HTR-8/SVneo (cell line): ENCODE measurements around the gene TNIK.
"Not testable (repeated sequence)": the region's sequence is repeated elsewhere in the genome, so short reads cannot be mapped to it uniquely, and the experiment has no call there.

Experiments used
- DNase-seq: peaks from one replicate; pipeline ENCODE4 v3.0.0; 2011; ENCODE audit warnings: low spot score, mixed read lengths; ENCODE audit not compliant: insufficient read length
- FAIRE-seq: peaks from 2 replicates; lab custom pipeline; 2011; peaks lifted over from hg19 to GRCh38; lab: Jason Lieb, UNC

The TNIK gene

DNA sequence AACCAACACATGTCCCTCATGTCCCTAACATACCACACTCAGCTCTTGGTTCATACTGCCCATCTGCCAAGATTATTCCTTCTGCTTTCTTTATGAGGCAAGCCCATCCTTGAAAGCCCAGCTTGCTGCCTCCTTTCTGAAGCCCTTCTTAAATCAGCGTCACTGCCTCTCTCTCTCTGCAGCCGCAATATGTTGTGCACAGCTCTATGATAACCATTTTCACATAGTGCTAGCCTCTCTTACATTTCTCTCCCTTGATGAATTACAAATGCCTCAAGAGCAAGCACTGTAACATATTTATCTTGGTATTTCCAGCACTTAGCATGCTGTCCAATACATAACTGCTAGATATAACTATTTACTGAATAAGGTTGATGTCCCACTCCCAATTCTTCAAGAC lies 86.5 kb downstream of the TNIK start:
- DNase-seq (no peak), FAIRE-seq (no peak)

- FAIRE-seq (no peak), DNase-seq (no peak)
Observed at GRCh38 chr3:171372694-171373093, 87.5 kb downstream of the TNIK start.

DNA sequence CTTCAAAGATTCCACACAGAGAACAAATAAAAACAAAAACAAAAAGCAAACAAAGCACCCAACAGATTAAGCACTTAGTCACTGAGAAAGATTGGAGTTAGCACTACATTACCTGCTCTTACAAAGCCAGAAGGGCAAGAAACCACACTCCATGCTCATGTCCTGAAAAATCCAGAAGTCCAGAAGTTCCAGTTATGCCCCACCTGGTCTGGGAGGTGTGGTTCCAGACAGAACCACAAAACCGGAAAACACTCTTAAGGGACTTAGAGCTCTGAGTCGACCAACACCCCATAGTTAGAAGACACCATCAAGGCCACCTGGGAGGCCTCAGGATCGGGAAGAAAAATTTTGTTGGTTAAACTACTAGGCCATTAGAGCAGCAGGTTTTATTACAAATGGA lies 88.9 kb downstream of the TNIK start:
- DNase-seq: no peak
- no peak for FAIRE-seq

DNA sequence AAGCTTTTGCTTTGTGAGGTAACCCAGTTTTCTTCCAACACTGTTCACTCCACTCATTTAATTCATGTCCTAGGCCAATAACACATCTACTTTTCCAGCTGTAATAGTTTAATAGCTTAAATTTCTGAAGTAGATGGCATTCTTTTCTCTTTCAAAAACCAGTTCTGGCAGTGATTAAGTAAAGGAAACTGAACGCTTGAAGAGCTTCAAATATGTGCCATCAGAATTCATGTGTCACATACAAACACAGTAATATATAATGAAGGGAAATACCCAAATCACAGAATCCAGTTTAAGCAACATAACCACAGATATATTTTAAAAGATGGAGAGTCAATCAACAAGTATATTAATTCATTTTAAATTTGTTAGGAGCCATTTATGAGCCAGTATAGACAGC lies 91.0 kb downstream of the TNIK start:
- DNase-seq (no peak), FAIRE-seq (no peak)

DNA sequence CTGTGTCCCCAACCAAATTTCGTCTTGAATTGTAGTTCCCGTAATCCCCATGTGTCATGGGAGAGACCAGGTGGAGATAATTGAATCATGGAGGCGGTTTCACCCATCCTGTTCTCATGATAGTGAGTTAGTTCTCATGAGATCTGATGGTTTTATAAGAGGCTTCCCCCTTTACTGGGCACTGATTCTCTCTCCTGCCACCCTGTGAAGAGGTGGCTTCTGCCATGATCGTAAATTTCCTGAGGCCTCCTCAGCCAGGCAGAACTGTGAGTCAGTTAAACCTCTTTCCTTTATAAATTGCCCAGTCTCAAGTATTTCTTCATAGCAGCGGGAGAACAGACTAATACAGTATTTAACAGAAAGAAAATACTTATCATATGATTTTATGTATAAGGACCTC lies 93.5 kb downstream of the TNIK start:
- not testable (repeated sequence) for FAIRE-seq, DNase-seq

DNA sequence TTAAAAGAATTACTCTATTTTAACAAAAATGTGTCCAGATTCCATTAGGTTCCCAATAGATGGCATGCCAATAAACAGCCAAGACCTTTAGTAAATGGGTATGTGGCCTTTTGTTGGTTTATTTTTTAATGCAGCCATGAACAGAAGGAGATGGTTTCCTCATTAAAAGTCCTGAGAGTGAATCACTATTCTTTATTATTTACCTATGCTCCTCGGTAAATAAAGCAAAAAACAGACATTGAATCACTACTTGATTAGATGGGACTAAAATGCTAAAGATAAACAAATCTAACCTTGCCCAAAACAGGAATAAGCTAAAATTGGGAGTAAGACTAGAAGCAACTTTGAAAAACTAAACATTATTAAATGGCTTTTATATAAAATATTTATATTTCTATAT lies 94.2 kb downstream of the TNIK start:
- no peak for FAIRE-seq

DNA sequence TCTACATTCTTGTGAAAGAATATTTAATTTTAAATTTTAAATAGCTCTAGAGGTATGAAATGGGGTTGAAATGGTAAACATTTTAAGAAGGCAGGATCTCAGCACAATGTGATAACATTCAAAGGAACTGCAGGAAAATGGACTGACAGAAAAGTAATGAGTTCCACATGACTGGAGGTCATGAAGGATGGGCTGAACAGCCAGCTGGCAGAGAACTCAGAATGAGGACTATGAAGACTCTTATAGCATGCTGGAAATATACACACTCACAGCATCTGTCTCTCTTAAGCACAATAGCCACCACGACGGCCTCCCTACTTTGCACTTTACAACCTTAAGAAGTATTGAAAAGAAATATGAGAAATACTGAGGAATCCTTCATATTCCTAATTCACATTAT lies 94.7 kb downstream of the TNIK start:
- DNase-seq (no peak), FAIRE-seq (no peak)

More for the DNA sequence above, 94.2 kb downstream of the TNIK start:
- no peak for DNase-seq

DNA sequence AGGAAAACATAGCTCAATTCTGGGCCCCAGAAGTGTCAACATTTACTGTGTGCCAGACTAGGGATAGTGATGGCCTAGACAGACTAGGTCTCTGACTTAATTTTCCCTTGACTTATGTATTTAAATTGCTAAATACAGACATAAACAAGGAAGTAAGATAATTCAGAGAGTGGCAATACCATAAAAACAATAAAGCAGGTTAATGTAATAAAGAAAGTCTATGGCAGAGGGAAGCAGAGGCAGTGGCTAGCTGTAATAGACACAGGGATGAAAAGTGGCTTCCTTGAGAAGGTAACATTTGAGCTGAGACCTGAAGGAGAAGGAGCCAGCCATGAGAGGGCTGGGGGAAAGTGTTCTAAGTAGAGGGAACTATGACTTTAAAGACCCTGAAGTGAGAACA lies 95.7 kb downstream of the TNIK start:
- FAIRE-seq: no peak
- no peak for DNase-seq

DNA sequence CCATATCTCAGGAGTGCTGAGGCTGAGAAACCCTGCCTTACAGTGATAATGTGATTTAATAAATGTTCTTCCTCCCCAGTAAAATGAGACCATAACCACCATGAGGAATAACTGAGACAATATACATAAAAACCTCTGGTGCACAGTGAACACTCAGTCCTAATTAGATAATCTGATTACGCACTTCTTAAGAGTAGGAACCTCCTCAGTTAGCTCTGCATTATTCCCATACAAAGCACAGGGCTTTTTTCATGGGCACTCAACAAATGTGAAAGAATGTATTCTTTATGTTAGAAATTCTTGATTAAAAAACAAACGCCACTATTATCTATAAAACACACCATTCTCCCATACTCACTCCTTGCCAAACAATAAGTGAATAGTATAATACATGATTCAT lies 97.0 kb downstream of the TNIK start:
- FAIRE-seq: no peak
- DNase-seq: no peak

DNA sequence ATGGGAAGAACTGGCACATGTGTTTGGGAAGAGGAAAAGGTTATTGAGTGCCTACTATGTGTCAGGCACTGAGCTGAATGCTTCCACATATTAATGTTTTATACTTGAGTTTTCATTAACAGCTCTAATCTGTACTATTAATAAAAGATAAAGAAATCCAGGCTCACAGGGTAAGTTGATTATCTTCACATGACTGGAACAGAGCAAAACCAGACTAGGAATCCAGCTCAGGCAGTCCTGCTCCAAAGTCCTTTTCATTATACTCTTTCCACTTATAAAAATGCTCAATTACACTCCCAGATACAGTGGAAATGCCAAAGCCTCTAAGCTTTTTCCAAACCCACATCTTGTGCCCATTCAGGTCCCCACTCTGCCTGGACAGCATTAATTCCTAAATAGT lies 97.6 kb downstream of the TNIK start:
- no peak for DNase-seq
- FAIRE-seq: no peak

DNA sequence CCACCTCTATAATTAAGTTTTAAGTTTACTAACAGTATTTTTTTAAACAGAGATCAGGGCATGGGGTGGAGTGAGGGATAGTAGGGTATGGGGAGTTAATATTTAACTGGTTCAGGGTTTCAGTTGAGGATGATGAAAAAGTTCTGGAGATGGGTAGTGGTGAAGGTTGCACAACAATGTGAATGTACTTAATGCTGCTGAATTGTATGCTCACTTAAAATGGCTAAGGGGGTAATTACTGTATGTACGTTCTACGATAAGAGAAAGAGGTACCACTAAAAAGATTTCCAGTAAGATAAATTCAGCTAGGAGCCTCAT lies 101.4 kb downstream of the TNIK start:
- FAIRE-seq: no peak
- no peak for DNase-seq

DNA sequence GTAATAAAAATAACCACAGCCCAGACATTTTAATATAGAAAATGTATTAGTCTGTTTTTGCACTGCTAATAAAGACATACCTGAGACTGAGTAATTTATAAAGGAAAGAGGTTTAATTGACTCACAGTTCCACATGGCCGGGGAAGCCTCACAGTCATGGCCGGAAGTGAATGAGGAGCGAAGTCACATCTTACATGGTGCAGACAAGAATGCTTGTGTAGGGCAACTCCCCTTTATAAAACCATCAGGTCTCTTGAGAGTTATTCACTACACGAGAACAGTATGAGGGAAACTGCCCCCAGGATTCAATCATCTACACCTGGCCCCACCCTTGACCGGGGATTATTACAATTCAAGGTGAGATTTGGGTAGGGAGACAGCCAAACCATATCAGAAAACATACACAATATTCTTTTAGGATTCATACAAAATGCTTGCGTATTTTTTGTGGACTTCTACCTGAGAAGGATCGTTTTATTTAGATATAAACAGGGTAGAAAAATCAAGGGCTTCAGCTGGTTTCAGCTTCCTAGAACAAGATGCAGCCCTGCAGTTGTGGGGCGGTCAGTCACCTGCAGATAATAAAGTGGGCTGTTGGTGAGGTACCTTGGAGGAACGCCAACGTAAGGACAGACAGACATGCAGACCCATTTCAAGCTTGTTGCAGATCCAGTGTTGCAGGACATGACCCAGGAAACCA lies 101.9 kb downstream of the TNIK start:
- no peak for FAIRE-seq
- no peak for DNase-seq

DNA sequence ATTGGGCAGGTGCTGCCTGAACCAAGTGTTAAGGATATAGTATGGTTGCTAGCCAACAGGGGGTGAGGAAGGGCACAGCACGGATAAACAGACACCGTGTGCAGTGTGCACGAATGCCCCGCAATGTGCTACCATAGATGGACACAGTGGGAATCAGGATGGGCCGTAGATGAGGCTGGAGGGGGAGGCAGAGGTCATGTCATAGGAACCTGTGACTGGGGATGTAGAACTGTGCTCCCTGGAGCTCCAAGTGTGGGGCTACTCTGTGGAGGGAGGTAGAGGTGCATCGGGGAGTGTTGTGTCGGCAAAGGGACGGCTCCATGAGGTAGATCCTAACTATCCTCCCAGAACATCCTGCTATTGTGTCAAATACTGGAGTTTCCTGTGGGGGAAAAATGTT lies 102.5 kb downstream of the TNIK start:
- DNase-seq (no peak), FAIRE-seq (no peak)

GRCh38 chr3:171356251-171356650 lies 104.0 kb downstream of the TNIK start:
- no peak for FAIRE-seq

GRCh38 chr3:171354706-171355582 lies 105.3 kb downstream of the TNIK start:
- FAIRE-seq: no peak

More at GRCh38 chr3:171356251-171356650, 104.0 kb downstream of the TNIK start:
- DNase-seq: no peak

GRCh38 chr3:171354049-171354705 lies 106.0 kb downstream of the TNIK start:
- DNase-seq (no peak), FAIRE-seq (no peak)

More at GRCh38 chr3:171354706-171355582, 105.3 kb downstream of the TNIK start:
- DNase-seq: no peak

GRCh38 chr3:171353423-171353822 lies 106.8 kb downstream of the TNIK start:
- FAIRE-seq: no peak
- DNase-seq: no peak

DNA sequence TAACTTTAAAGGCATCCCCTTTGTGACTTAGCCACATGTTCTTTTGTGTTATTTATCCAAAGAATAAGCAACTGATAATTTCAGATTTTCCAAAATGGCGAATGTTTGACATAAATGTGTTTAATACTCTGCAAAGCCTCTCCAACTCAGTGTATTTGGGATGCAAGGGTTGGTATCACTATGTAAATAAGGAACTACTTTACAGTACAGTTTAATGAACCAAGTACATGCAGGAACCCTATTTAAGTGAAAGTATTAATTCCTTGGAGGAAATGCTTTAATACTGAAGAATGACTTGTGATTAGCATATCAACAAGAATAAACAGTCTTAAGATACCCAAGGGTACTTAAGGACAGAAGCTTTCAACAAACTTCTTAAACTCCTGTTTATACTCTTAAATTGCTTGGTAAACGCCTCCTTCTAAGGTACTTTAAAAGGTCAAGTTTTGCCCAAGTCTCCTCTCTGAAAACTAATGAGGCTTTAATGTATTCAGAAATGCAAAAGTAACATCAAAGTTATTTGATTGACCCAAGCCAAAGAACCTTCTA lies 107.7 kb downstream of the TNIK start:
- no peak for FAIRE-seq
- no peak for DNase-seq

DNA sequence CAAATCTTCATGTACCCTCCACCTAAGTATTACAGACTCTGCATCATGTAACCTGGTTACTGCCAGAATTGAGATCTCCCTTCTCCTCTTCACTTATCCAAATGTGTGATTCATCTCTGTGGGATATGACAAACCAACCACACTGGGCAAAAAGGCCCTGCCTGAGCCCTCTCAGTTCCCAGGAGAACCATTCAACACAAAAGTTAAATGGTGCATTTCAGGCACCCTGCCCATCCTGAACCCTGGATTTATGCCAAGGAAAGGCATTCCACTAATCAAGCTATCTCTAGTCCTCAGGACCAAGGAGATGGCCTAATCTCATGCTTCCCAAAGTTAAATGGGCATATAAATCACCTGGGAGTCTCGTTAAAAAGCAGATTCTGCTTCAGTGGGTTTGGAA lies 108.5 kb downstream of the TNIK start:
- DNase-seq: peak; percentile 54
- peak; percentile 79 for FAIRE-seq

DNA sequence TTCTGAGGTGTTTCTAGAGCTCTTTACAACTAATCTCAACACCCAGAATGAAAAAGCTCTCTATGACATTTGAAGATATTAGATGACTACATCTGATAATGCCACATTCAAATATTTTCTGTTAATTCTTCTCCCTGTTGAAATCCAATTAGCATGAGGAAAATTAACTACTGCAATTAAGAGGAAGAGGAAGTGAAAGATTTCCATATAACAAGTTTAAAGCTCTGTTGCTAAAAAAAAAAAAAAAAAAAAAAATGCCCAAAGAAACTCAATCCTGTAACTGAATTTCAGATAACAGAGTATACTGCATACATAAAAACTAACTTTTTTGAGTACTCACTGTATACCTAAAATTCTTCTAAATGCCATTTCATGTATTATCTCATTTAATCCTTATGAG lies 109.8 kb downstream of the TNIK start:
- no peak for FAIRE-seq
- no peak for DNase-seq

DNA sequence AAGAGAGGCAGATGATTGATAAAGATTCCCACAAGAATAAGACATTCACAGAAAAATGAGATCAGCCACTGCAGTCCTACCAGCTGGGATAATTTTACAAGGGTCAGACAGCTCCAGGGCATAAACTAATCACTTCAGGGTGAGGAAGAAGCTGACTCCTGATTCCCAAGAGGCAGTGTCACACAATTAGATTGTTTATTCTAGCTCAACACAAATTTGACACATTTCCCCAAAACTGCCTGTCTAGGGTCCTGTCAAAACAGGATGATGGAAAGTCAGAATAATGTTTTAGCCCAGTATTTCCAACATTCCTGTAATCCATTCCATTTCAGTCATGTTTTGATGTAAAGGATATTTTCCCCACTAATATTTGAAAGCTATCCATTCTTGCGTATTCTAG lies 110.8 kb downstream of the TNIK start:
- peak; percentile 41 for DNase-seq
- FAIRE-seq: no peak
